ENCODE measurements around the gene KRTAP25-1. TPM values are rescaled to one million over a fixed set of nuclear protein-coding genes. Genes with fewer than 3 reads are reported as not detected.
A peak's percentile ranks its signal among the peaks of the same experiment; 100 is the strongest.

Gene KRTAP25-1
- total RNA-seq, 2 donors from 2014 or later = not detected

GRCh38 chr21:30320215-30320614 is 30.9 kb upstream of the KRTAP25-1 start, which contains the start of gene KRTAP26-1:
Gene KRTAP26-1 (minus strand): TSS chr21:30320315. CDS start chr21:30320035, 280 bp downstream.
- no peak for DNase-seq
- Histone ChIP-seq H3K27me3 (ENCODE audit: control insufficient read depth, insufficient read depth, low read length, poor library complexity, severe bottlenecking) (no peaks in the 10 kb centered on the region), H3K27ac (ENCODE audit: low read depth, low read length) (no peak within 1 kb of the TSS), H3K9me3 (ENCODE audit: control insufficient read depth, low read length) (no peaks in the 10 kb centered on the region), H3K9ac (ENCODE audit: extremely low read depth, low read length, poor library complexity, severe bottlenecking) (no peak within 1 kb of the TSS), H3K4me3 (ENCODE audit: low read length) (no peak within 1 kb of the TSS), H3K36me3 (ENCODE audit: control insufficient read depth, insufficient read depth, low read length) (no peaks in the 10 kb centered on the region), H3K4me1 (ENCODE audit: control insufficient read depth, insufficient read depth, low read length) (no peaks in the 10 kb centered on the region)
- no peak for TF ChIP-seq CTCF (conservative IDR thresholded peaks at IDR 0.05)
- Mint-ChIP-seq H3K36me3 (ENCODE audit: low read depth) (no peaks in the 10 kb centered on the region), H3K4me1 (no peaks in the 10 kb centered on the region), H3K9me3 (no peaks in the 10 kb centered on the region), H3K27ac (no peak within 1 kb of the TSS), H3K4me3 (no peak within 1 kb of the TSS), H3K27me3 (ENCODE audit: insufficient read depth) (no peaks in the 10 kb centered on the region)
- 91 to 100% methylated on average over 1 to 2 of the region's 2 CpGs for whole genome bisulfite sequencing, 2 experiments (ENCODE audit: insufficient coverage in 1 of 2, insufficient read length in 1 of 2)

GRCh38 chr21:30315701-30316100 is 26.4 kb upstream of the KRTAP25-1 start:
- no peak for DNase-seq
- no peak overlapping the region for H3K4me3 ChIP-seq (ENCODE audit: low read length)
- Mint-ChIP-seq H3K27me3 (ENCODE audit: insufficient read depth) (no peaks in the 10 kb centered on the region), H3K27ac (no peak overlapping the region), H3K4me3 (no peak overlapping the region), H3K4me1 (no peaks in the 10 kb centered on the region), H3K36me3 (ENCODE audit: low read depth) (no peaks in the 10 kb centered on the region), H3K9me3 (no peaks in the 10 kb centered on the region)
- H3K27ac ChIP-seq (ENCODE audit: low read depth, low read length) = no peak overlapping the region
- H3K9ac ChIP-seq (ENCODE audit: extremely low read depth, low read length, poor library complexity, severe bottlenecking) = no peak overlapping the region
- WGBS, 2 experiments (ENCODE audit: insufficient coverage in 1 of 2, insufficient read length in 1 of 2) = 90 to 100% methylated on average over 1 to 2 of the region's 2 CpGs
- no peaks in the 10 kb centered on the region for H3K27me3 ChIP-seq (ENCODE audit: control insufficient read depth, insufficient read depth, low read length, poor library complexity, severe bottlenecking)
- no peaks in the 10 kb centered on the region for H3K36me3 ChIP-seq (ENCODE audit: control insufficient read depth, insufficient read depth, low read length)
- no peaks in the 10 kb centered on the region for H3K4me1 ChIP-seq (ENCODE audit: control insufficient read depth, insufficient read depth, low read length)
- no peaks in the 10 kb centered on the region for H3K9me3 ChIP-seq (ENCODE audit: control insufficient read depth, low read length)
- TF ChIP-seq CTCF (conservative IDR thresholded peaks at IDR 0.05) = no peak

GRCh38 chr21:30306884-30307283 is 17.6 kb upstream of the KRTAP25-1 start:
- Mint-ChIP-seq H3K9me3 (no peaks in the 10 kb centered on the region), H3K4me1 (no peaks in the 10 kb centered on the region), H3K27ac (peak overlapping the region; percentile 56), H3K4me3 (no peak overlapping the region), H3K27me3 (ENCODE audit: insufficient read depth) (peaks cover 2% of the 10 kb centered on the region), H3K36me3 (ENCODE audit: low read depth) (no peaks in the 10 kb centered on the region)
- Histone ChIP-seq H3K9ac (ENCODE audit: extremely low read depth, low read length, poor library complexity, severe bottlenecking) (no peak overlapping the region), H3K9me3 (ENCODE audit: control insufficient read depth, low read length) (no peaks in the 10 kb centered on the region), H3K27me3 (ENCODE audit: control insufficient read depth, insufficient read depth, low read length, poor library complexity, severe bottlenecking) (no peaks in the 10 kb centered on the region), H3K27ac (ENCODE audit: low read depth, low read length) (no peak overlapping the region), H3K36me3 (ENCODE audit: control insufficient read depth, insufficient read depth, low read length) (no peaks in the 10 kb centered on the region), H3K4me3 (ENCODE audit: low read length) (no peak overlapping the region), H3K4me1 (ENCODE audit: control insufficient read depth, insufficient read depth, low read length) (no peaks in the 10 kb centered on the region)
- no peak for TF ChIP-seq CTCF (conservative IDR thresholded peaks at IDR 0.05)
- 94 to 100% methylated on average over 1 to 2 of the region's 2 CpGs for WGBS, 2 experiments (ENCODE audit: insufficient coverage in 1 of 2, insufficient read length in 1 of 2)
- no peak for DNase-seq

Data from endodermal cell (in vitro differentiated cells).